CD4-positive, alpha-beta T cell treated with Interleukin-6 for 4 hours (primary cell): ENCODE results near the gene RHOBTB3.

ENCODE experiments used
- DNase-seq: peaks from one replicate; pipeline ENCODE4 v3.0.0-alpha.2; 2020; ENCODE audit warnings: mixed read lengths

RHOBTB3 gene

GRCh38 chr5:95842854-95843544 lies 111.9 kb downstream of the RHOBTB3 start:
- DNase-seq = peak; percentile 77

GRCh38 chr5:95843733-95844223 lies 112.6 kb downstream of the RHOBTB3 start:
- DNase-seq = no peak

- no peak for DNase-seq
Measured at GRCh38 chr5:95845391-95845790, 114.3 kb downstream of the RHOBTB3 start.
